ENCODE data around the gene ORC5.
"Not testable (repeated sequence)": the region's sequence is repeated elsewhere in the genome, so short reads cannot be mapped to it uniquely, and the experiment has no call there.

The ORC5 gene

GRCh38 chr7:104207731-104208420 is at the start of gene ORC5:
Gene ORC5 (minus strand): TSS chr7:104208013. CDS start chr7:104207904, 109 bp downstream.
- peak; percentile 58 for DNase-seq

- no peak for DNase-seq
These were observed 47.8 kb upstream of the ORC5 start for GRCh38 chr7:104255616-104256015.

DNA sequence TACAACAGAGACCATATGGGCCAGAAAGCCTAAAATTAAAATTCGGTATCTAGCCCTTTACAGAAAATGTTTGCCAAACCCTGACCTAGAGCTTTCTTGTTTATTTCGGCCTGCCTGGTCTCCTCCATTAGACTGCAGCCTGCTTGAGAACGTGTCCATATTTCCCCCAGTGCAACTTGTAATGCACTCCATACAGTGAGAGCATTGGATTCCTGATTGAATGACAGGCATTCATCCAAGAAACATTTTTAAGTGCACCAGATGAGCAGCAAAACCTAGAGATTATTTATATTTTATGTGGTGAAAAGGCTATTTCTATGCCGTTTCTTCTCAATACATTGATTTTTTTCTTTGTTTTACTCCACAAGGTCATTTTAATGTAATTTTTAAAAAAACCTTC is 47.4 kb upstream of the ORC5 start:
- no peak for DNase-seq

GRCh38 chr7:104254696-104255095 is 46.9 kb upstream of the ORC5 start:
- DNase-seq = no peak

DNA sequence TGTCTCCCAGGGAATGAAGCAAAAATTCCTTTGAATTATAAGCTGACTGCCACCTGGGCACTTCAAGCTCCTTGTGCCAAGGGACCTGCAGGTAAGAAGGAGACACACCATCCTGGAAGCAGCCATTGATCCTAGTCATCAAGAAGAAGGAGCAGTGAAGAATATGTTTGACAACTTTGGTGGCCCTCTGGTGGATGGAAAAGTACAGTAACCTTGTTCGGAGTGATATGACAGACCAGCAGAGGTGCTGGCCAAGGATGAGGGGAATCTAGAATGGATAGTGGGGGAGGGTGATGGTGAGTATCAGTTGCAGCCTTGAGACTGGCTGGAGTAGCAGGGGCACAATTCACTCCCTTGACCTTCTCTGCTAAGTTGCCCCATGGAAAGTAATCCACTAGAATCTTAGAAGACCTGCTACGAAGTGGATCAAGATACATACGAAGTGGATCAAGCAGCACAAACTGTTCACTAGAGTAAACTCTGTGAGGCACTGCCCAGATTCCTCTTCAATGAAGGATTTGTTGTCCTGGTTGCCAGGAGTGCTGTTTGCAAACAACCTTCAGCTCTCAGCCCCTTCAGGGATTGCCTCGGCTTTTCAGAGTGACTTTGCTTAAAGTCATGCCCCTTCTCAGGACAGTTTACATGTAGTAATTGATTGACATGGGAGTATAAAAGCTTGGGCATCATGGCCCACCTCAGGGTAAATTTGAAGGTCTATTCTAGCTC is 44.8 kb upstream of the ORC5 start:
- no peak for DNase-seq

DNA sequence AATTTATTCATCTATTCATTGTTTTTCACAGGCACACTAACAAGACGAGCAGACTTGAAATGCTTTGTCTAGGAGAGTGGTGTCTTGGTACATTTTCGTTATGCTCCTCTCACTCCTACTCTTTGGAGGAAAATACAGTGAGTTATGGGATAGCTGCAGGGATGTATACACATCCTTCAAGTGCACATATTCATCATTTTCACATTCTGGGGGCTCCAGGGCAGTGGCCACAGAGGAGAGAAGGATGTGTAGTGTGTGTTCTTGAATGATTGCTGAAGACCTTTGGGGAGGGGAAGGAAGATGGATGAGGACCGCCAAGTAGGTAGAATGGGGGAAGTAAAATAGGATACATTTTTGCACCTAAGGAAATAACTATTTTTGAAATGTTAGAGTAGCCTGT is 34.8 kb upstream of the ORC5 start:
- DNase-seq = no peak

- DNase-seq = no peak
These were observed 33.9 kb upstream of the ORC5 start for GRCh38 chr7:104241538-104242209.

GRCh38 chr7:104241135-104241534 is 33.3 kb upstream of the ORC5 start:
- no peak for DNase-seq

- DNase-seq = no peak
These were observed 32.6 kb upstream of the ORC5 start for GRCh38 chr7:104240401-104240800.

GRCh38 chr7:104234990-104235389 is 27.2 kb upstream of the ORC5 start:
- DNase-seq = not testable (repeated sequence)

GRCh38 chr7:104231054-104232046 is 23.5 kb upstream of the ORC5 start:
- DNase-seq = peak; percentile 35

DNA sequence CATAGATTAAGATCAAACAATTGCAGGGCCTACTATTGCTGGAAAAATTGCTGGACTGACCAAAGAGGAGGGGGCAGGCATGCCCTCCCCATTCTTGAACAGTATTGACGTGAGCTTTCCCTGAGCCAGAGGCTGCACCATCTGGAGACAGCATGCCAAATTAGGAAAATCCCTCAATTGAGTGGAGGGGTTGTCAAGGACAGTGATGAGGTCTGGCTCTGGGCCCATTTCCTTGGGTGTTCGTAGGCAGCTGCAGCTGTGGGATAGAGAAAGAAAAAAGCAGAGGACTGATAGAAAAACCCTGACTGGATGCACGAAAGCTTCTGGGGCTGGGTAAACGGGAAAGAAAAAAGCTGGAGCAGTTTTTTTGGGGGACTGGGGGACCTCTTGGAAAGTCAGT is 22.8 kb upstream of the ORC5 start:
- DNase-seq = no peak

GRCh38 chr7:104228442-104228841 is 20.6 kb upstream of the ORC5 start:
- DNase-seq = no peak

GRCh38 chr7:104225451-104225850 is 17.6 kb upstream of the ORC5 start:
- DNase-seq = no peak

DNA sequence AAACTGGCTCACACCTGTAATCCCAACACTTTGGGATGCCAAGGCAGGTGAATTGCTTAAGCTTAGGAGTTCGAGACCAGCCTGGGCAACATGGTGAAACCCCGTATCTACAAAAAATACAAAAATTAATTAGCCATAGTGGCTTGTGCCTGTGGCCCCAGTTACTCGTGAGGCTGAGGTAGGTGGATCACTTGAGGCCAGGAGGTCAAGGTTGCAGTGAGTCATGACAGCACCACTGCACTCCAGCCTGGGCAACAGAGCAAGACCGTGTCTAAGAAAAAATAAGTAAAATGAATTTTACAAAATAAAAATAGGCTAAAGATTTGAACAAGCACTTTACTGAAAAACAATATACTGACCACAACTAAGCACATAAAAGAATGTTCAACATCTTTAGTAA is 9.8 kb upstream of the ORC5 start:
- DNase-seq = no peak

DNA sequence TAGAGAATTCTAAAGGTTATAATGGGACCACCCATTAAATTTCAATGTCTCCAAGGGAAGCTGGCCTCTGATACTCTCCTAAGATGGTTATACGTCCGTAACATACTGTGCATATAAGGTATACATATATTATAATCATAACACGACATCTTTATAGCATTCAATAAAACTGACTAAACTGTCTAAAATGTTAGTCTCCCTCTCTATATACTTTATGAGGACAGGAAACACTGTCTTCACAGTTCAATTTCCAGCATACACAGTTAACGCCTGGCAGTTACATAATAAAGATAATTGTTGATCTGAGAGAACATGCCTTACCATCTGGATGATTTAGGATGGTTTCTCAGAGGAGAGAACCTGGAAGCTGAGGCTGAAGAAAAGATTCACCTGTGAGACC is 1.2 kb upstream of the ORC5 start:
- DNase-seq = no peak

DNA sequence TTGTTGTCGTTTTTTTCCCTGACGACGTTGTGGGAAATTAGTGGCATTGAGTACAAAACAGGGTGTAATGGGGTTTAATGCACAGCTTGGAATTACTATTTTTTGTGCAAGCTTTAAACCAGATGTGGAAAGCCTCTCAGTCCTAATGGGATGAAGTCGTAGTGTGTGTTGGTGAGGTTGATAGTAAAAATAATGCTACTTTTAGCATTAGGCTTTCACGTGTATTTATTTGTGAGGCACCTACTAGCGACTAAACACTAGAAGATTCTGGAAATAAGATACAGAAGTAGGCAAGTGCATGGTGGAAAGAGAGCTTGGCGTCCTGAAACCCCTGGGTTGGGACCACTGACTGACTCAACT is 588 bp upstream of the ORC5 start:
- DNase-seq = no peak

DNA sequence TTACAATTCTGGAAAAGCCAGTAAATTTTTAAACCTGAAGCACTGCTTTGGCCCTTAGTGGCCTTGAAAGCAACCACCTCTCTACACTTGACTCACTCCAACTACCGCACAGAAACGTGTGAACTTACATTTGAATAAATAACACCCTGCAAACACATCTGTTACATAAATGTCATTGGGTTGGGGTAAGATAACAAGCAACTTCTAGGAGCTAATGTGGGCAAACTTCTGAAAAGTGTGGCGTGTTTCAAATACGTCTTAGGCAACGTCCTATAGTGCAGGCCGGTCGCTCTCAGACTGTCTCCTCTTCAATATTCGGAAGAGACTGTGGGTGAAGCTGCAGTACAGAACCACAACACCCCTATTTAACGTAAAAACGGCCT is 474 bp downstream of the ORC5 start:
- no peak for DNase-seq

DNA sequence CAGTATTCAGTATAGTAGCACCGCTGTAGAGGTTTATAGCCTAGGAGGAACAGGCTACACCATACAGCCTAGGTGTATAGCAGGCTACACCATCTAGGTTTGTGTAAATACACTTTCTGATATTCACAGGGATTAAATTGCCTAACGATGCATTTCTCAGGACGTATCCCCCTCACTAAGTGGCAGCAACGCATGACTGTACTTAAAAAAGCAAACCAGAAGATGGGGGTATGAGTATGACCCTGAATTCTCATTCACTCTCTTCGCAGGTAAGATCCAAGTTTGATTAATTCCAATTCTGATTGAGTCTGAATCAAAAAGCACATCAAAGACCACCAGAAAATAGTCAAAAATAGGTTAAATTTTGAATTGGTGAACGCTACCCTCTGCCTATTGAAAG is 972 bp downstream of the ORC5 start:
- DNase-seq = no peak

DNA sequence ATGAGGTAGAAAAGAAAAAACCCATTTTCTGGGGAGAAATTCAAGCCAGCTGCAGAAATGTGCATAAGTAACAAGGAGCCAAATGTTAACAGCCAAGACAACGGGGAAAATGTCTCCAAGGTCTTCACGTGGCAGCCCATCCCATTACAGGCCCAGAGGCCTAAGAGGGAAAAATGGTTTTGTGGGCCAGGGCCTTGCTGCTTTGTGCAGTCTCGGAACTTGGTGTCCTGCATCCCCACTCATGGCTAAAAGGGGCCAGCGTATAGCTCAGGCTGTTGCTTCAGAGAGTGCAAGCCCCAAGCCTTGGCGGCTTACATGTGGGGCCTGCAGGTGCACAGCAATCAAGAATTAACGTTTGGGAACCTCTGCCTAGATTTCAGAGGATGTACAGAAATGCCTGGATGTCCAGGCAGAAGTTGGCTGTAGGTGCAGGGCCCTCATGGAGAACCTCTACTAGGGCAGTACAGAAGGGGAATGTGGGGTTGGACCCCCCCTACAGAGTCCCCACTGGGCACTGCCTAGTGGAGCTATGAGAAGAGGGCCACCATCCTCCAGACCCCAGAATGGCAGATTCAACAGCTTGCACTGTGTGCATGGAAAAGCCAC is 9.0 kb downstream of the ORC5 start:
- no peak for DNase-seq

- DNase-seq = no peak
These were observed 11.7 kb downstream of the ORC5 start for GRCh38 chr7:104196161-104196560.

GRCh38 chr7:104192434-104192833 is 15.4 kb downstream of the ORC5 start:
- DNase-seq = no peak

DNA sequence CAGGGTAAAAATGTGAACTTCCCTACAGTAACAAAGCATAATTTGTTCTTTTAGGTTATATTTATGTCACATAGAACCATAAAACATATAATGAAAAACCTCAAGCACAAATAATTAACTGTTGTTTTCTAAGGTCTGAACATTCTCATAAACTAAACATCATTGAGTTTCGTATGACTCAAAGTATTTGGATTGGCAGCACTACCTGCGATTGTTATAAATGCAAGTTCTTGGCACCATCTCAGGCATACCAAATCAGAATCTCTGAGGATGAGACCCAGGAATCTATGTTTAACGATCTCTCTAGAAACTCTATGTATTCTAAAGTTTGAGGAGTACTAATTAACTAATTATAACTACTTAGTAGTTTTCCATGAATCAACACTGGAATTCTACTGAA is 22.5 kb downstream of the ORC5 start:
- DNase-seq = no peak
